ENCODE data around the gene FRMPD4. TPM values are rescaled to one million over a fixed set of nuclear protein-coding genes. Genes with fewer than 3 reads are reported as not detected.

The FRMPD4 gene
- total RNA-seq, 1 experiment from 2014 or later, result 0.24 TPM

- Histone ChIP-seq H4K20me1 (ENCODE audit: control insufficient read depth, insufficient read depth, insufficient read length) (no peaks in the 10 kb centered on the region), H2BK5ac (ENCODE audit: insufficient read length, low read length) (no peak overlapping the region), H3K27ac (ENCODE audit: insufficient read length, low read depth, low read length) (no peak overlapping the region), H3K23ac (ENCODE audit: insufficient read length, low read depth, low read length) (no peak overlapping the region), H3K4ac (ENCODE audit: low read depth, low read length) (no peak overlapping the region), H3K56ac (ENCODE audit: insufficient read length, low read depth, low read length) (no peak overlapping the region), H3K9ac (ENCODE audit: extremely low read depth, insufficient read length, low read length) (no peak overlapping the region), H3K9me3 (ENCODE audit: control insufficient read depth, low read depth, low read length) (no peaks in the 10 kb centered on the region), H4K8ac (replicated peaks; ENCODE audit: insufficient read length, low read depth, low read length) (no peak overlapping the region), H4K5ac (ENCODE audit: insufficient read length, low read depth, low read length) (no peak overlapping the region), H2AFZ (ENCODE audit: low read length) (no peak overlapping the region), H2AK5ac (ENCODE audit: insufficient read length, low read length) (no peak overlapping the region), H3K79me2 (ENCODE audit: insufficient read depth, low read length) (no peaks in the 10 kb centered on the region), H3K27me3 (ENCODE audit: insufficient read depth, low read length) (no peaks in the 10 kb centered on the region), H3K18ac (ENCODE audit: insufficient read length, low read depth, low read length) (no peak overlapping the region), H3K4me1 (ENCODE audit: insufficient read depth, low read length) (no peaks in the 10 kb centered on the region), H3K23me2 (ENCODE audit: insufficient read length, low read depth, low read length, poor library complexity, severe bottlenecking) (no peaks in the 10 kb centered on the region), H4K91ac (ENCODE audit: insufficient read length, low read depth, low read length) (no peak overlapping the region), H2BK12ac (ENCODE audit: insufficient read length, low read depth, low read length) (no peak overlapping the region), H2BK15ac (ENCODE audit: low read depth, low read length) (no peak overlapping the region), H2BK20ac (ENCODE audit: low read depth, low read length, poor library complexity, severe bottlenecking) (no peak overlapping the region), H2BK120ac (ENCODE audit: low read depth, low read length, poor library complexity, severe bottlenecking) (no peak overlapping the region), H3K4me2 (ENCODE audit: insufficient read depth, insufficient read length, low read length) (no peak overlapping the region), H3T11ph (ENCODE audit: low read length) (no peak overlapping the region), H3K14ac (ENCODE audit: insufficient read depth, low read length) (no peak overlapping the region), H3K79me1 (ENCODE audit: insufficient read depth, low read depth, low read length, poor library complexity, severe bottlenecking) (no peaks in the 10 kb centered on the region)
- no peak for DNase-seq
- Mint-ChIP-seq H3K9me3 (peaks cover 70 to 73% of the 10 kb centered on the region in 2 experiments), H3K27me3 (ENCODE audit: low read depth) (no peaks in the 10 kb centered on the region), H3K36me3 (ENCODE audit: insufficient read depth in 1 of 3, low read depth in 3 of 3) (peaks cover 0 to 2% (median 0%) of the 10 kb centered on the region in 3 experiments; a peak in 1 of 7 replicates), H3K4me3 (no peak overlapping the region), H3K4me1 (peaks cover 7 to 8% of the 10 kb centered on the region in 2 experiments; a peak in 3 of 4 replicates), H3K27ac (no peak overlapping the region)
- WGBS (ENCODE audit: extremely low coverage, insufficient read length, low lambda C conversion rate), result no CpG with 5 or more reads among the region's 6 CpGs
- no peak for TF ChIP-seq CTCF (conservative IDR thresholded peaks at IDR 0.05)
Observed at GRCh38 chrX:12741416-12741815, 603.1 kb downstream of the FRMPD4 start.

Data from H9 (cell line).